Cortex of kidney (tissue), 1 donor: ENCODE data around the gene JHY.
"Not testable (repeated sequence)": the region's sequence is repeated elsewhere in the genome, so short reads cannot be mapped to it uniquely, and the experiment has no call there.

Source experiments
- DNase-seq: peaks from one replicate; lab custom pipeline; 2025; lab: John Stamatoyannopoulos, UW

JHY gene

DNA sequence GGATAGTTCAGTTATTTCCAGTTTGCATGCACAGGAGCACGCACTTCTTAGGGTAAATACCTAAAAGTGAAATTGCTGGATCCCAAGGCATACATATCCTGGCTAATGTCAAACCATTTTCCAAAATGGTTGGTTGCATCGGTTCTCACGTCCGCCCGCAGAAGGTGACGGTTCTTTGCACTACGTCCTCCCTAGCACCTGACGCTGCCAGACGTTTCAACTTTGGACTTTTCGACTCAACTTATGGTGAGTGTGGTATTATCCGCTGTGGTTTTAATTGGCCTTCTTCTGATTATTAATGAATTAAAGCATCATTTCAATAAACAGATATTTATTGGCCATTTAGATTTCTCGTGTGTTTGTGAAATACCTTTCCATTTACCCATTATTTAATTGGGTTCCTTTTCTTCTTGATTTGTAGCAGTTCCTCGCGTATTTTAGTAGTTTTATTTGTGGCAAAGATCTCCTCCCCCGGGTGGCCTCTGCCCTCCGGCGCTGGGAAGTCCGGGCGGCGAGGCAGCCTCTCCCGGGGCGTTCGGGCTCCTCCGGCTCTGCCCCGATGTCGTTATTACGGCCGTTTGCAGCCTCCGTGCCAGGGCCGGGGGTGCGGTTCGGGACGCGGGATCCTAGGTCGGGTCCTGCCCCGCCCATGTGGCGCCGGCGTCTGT, at the start of gene JHY:
TSS of gene JHY (plus strand) at position 571 of the 668 bp plus-strand sequence. CDS start 3,091 bp downstream, outside the sequence.
- DNase-seq = no peak

DNA sequence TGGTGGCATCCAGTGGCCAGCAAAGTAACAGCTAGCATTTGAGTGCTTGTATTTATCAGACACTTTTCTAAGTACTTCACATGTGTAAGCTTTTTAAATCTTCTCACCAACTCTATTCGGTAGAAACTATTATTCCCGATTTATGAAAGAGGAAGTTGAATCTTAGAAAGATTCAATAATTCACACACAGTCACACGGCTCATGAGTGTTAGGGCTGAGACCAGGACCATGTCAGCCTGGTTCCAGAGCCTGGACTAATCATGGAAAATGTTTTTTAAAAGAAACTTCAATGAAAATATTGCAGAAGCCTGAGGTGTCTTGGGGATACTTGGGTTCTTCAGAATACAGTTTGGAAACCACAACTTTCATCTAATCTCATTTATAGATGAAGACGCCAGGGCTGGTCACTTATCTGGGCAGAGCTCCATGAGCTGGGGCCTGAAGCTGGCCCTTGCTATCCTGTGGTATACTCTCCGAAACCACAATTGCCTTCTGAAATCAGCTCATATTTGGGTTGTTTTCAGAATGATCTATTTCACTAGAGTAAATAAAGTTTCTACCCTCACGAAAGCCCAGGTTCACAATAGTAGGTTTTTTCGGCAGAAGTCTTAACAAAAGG, 48.6 kb upstream of the JHY start:
- no peak for DNase-seq

DNA sequence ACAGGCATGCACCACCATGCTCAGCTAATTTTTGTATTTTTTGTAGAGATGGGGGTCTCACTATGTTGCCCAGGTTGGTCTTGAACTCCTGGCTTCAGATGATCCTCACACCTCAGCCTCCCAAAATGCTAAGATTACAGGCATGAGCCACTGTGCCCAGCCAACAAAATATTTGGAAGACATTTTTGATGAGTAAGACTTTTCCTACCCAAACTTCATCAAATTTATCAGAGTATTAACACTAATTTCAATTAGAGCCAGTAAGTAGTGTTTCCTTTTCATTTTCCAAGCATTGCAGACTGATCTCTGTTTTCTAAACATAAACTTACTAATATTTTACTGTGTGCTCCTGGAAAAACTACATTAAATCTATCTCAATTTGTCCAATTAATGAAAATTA, 45.6 kb upstream of the JHY start:
- DNase-seq = no peak

DNA sequence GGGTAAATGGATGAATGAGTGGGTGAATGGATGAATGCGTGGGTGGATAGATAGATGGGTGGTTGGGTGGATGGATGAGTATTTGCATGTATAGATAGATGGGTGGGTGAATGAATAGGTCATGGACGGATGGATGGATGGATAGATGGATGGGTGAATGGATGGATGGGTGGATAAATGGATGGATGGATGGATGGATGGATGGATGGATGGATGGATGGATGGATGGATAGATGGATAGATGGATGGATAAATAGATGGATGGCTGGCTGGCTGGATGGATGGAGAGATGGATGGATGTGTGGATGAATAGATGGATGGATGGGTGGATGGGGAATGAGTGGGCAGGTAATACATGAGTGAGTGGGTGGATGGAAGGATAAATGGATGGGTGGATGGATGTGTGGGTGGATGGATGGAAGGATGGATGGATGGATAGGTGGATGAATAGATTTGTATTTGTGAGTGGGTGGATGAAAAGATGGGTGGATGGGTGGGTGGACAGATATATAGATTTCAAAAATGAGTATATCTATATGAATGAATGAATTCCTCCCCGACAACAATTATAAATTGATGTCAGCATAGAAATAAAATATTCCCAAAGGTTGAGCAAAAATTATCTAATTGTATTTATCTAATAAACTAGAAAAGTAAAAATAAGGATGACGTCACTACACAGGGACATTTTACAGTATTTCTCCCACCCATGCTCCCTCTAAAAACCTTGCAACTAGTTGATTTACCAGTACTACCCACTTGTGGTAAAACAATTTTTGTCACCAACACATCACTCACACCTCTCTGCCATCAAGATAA, 44.8 kb upstream of the JHY start:
- no peak for DNase-seq

DNA sequence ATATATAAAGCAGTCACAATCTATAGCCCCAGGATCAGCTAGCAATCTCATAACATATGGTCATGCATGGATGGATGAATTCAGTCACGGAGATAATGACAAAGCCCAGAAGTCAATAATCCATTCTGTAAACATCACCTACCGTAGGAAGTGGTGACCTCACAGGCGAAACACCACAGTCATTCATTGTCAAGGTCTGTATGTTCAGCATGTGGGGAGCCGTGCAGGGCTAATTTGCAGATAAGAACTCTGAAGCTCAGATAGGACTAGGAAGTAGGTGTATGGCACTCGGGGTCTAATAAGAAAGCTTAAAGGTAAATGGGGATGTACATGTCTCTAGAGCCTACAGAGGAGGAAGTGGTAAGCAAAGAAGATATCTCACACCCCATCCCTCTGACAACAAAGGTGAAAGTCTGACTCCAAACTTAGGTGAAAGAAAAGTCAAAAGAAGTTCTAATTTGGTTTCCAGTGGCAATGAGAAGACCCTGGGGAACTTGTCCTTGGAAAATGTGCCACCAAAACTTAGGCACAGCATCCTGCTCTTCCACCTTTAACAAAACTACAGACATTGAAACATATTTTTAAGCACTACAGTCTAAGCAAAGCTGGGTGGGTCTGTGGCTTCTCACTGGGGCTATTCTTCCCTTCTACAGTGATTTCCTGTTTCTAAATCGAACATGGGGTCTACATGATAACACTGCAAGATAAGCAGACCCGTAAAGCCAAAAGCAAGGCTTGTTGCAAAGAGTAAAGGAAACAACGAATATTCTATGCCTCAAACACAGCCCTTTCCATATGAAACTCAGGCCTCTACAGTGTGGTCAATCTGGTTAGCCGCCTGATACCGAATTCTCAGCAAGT, 39.0 kb upstream of the JHY start:
- DNase-seq = no peak

DNA sequence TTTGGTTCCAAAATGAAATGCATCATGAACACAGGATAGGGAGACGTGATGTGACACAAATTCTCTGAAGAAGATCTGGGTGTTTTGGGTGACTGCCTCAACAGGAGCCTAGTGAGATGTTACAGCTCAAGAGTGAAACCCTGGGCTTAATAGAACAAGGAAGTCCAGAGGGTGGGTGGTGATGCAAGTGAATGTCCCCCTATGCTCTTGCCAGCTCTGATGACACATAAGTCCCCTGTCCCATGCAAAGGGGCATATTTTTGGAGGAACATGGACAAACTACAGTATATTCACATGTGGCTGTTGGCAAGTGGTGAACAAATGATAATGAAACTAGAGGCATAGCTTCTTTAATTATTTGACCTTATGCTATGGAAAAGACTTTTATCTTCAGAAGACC, 35.1 kb upstream of the JHY start:
- no peak for DNase-seq

DNA sequence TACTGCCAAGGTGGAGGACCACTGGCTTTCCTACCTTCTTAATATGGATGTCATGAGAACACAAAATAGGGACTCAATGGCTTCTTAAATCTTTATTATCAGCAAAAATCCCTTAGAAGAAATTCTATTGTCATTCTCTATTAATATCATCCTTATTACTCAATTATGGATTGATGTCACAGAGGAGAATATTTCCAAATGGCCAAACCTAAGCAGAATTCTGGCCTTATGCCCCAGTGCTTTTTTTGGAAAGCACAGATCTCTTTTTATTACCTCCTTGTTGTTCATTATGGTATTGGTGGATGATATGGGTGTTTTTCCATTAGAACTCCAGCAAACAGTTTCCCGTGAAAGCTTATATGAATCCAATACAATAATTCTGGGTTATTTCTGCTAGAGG, 34.4 kb upstream of the JHY start:
- DNase-seq = no peak

DNA sequence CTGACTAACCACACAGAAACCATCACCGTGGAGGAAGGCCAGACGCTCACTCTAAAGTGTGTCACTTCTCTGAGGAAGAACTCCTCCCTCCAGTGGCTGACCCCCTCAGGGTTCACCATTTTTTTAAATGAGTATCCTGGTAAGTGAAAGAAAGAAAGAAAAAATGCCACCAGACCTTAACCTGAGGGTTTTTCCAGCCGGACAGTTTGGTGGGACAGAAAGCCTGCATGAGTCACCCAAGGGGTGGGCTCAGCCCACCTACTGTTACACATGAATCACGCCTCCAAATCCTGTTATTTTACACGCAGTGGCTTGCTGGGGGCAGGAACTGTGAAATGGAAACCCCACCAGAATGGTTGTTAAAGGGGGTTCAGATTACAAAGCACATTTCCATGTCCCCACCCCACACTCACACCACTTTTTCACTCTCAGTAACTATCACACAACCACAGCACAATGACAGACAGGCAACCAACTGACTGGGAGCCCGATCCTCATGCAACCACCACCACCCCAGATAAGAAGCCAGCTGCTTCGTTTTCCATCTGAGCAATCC, 32.4 kb upstream of the JHY start:
- DNase-seq = no peak

DNA sequence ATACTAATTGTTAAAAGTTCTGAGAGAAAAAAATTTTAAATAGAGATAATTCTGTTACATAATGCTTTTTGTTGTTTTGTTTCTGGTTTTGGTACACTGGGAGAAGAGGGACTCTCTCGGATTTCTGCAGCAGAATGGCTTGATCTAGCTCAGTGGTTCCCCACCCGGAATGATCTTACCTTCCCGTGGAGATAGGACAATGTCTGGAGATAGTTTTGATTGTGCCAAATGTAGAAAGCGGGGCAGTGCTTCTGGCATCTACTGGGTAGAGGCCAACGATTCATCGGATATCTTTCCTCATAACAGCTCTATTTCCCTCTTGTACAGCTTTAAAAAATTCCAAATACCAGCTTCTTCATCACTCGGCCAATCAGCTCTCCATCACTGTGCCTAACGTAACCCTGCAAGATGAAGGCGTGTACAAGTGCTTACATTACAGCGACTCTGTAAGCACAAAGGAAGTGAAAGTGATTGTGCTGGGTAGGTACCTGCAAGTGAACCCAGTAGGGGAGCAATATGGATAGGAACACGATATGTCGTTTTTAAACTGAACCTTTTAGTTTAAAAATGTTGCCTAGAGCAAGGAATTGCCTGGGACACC, 31.1 kb upstream of the JHY start:
- DNase-seq = no peak

DNA sequence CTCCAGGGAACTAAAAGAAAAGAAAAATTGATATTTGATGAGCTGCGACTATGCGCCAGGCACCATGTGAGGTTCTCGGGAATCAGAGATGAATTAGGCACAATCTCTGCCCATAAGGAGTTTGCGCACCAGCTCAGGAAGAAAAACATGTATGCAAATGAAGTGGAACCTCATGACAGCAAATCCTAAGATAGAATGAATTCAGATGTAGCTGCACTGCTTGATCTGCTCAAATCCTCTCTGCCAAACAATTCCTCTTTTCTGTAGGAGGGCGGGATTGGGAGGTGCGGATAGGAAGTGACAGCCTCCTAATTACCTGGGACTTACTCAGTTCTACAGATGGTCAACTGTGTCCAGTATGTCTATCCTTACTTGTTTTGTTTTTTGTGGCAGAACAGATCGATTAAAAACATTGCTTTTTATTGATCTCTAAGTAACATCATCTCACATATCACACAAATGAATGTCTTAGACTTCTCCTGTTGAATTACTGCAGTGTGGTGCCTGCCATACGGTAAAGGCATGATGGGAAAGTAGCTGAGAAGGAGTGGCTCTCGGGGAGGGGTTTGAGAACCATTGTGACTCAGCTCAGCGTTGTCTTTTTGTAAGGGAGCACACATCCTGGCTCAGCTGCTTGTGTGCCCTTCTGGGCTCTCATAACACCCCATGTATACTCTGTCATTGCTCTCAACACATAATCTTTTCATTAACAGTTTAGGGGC, 30.3 kb upstream of the JHY start:
- no peak for DNase-seq

DNA sequence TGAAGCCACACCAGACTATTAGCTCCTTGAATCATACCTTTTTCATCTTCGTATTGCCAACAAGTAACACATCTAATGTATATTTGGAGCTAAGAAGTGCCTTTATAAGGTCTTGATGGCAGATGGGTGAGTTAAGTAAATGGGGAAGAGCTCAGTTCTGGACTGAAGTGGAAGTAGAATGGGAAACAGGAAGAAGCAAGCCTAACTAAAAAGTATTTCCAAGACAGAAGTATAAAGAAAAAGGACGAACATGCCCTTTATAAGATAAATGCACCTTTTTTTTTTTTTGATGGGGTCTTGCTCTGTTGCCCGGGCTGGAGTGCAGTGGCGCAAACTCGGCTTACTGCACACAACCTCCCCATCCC, 29.8 kb upstream of the JHY start:
- no peak for DNase-seq

DNA sequence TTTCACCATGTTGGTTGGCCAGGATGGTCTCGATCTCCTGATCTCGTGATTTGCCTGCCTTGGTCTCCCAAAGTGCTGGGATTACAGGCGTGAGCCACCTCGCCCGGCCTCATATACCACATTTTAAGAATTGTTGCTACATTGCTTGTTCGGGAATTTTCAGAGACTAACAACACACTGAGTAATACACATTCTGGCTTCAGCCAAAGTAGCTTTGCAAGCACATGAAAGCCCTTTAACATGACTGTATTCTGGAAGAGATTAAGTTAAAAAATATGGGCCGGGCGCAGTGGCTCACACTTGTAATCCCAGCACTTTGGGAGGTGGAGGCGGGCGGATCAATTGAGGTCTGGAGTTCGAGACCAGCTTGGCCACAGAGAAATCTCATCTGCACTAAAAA, 29.3 kb upstream of the JHY start:
- no peak for DNase-seq

DNA sequence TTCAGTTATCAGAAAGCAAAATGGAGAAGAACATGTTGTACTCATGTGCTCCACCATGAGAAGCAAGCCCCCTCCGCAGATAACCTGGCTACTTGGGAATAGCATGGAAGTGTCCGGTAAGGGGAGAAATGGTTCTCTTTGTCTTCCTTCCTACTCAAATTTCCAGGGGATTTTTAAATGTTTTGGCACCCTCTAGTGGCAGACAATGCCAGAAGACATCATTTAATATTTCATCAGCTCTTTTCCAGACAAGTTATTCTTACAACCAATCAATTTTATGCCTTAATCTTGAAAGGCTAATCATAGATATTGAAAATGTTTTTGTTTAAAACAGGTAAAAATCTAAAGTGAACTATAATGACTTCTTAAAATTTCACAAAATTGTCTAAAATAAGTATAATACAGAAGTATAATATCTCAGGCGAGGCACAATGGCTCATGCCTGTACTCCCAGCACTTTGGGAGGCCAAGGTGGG, 28.6 kb upstream of the JHY start:
- no peak for DNase-seq

DNA sequence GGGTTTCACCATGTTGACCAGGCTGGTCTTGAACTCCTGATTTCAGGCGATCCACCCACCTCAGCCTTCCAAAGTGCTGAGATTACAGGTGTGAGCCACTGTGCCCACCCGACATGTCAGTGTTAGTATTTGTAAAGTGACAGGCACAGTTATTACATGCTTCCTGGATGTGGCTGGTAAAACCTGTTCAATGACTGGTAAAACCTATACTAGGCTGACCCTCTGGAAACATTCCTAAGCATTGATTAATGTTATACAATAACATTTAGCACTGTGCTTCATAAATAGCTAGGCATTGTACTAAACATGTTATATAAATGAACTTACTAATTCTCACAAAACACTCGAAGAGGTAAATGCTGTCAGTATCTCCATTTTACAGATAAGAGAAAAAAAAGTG, 20.9 kb upstream of the JHY start:
- DNase-seq = no peak

DNA sequence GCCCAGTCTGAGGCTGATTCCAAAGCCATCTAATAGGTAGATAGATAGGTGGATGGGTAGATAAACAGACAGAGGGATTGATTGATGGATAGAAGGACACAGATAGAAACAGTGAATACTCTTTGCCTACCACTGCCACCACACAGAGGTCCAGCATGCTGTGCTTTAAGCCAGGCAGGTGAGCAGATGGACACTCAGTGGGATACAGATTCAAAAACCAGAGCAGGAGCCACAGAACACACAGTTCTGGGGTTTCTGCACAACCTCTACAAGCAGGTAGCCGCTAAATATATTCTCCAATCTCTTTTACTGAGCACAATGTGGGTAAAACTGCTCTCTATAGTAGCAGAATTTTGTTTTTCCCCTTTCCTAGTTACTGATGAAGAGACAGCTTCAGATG, 20.5 kb upstream of the JHY start:
- DNase-seq = no peak

DNA sequence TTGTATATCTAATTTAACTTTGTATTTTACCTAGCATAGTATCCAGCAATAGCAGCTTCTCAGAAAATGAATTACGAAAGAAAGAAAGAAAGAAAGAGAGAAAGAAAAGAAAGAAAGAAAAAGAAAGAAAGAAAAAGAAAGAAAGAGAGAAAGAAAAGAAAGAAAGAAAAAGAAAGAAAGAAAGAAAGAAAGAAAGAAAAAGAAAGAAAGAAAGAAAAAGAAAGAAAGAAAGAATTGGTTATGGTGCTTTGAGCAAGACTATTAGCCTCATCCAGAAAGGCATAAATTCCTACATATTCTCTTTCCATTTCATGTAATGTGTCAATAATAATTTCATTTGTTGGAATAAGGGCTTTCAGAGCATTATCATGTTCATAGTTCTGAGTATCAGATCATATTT, 19.4 kb upstream of the JHY start:
- not testable (repeated sequence) for DNase-seq

DNA sequence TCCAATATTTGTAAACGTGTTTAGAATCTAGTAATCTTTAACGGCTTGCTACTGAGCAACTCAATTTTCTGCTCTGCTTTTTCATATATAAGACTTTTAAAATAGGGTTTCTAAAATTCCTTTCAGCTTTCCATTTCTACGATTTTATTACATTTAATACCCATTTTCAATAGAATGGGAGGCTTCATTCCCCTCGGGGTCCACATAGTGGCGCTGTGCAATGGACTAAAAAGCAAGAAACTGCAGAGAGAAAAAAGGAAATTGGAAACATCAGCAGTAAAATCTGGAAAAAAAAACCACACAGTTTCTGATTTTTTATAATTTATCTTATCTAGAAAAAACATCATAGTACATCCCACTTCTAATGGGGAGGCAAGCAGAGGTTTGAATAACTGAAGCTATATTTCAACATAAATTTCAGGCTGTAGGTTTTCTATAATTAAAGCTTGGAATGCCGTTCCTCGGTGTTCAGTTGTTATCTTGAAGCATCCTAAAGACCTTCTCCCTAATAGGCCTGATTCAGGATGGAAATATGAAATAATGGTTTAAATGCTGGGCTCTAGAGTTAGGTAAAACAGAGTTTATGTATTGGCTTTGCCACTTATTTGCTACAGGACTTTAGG, 18.7 kb upstream of the JHY start:
- no peak for DNase-seq

DNA sequence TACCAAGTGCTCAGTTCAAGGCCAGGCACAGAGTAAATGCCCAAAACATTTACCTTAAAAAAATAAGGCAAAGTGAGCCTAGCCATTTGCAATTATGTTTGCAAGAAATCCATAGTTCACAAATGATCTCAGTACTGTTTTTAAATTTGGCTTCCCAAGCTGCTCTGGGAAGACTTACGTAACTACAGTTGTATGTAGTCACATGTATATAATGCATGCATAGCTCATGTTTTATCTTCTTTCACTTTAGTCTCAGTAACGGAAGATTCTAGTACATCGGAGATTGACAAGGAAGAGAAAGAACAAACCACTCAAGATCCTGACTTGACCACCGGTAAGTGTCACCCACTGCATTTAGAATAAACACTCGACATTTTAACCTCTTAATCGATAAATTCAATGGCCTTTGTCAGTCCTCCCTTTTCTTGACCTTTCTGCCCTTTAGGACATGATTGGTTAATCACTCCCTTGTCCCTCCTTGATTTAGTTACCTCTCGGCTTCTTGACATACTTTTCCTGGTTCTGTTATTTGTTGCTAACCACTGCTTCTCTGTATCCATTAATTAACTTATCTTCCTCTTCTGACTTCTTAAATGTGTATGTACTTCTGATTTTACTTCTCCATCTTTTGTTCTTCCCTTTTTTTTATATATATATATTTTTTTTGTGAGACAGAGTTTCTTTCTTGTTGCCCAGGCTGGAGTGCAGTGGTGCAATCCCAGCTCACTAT, 18.0 kb upstream of the JHY start:
- DNase-seq = no peak

DNA sequence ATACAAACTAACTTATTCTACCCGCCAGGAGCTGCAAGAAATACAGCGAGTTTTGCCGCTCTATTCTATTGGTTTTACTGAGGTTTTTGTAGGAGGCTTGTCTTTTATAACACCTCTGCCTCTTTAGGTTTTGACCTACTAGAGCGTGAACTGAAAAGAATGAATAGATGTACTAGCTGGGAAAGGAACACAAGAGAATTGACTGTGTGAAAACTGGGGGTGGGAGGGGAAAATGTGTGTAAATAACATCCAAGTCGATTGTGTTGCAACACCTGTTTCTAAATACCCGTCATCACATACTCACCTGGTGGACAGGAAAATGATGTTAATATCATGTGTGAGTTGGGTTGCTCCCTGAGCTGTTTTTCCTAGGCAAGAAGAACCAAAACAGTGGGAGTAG, 12.9 kb upstream of the JHY start:
- no peak for DNase-seq

DNA sequence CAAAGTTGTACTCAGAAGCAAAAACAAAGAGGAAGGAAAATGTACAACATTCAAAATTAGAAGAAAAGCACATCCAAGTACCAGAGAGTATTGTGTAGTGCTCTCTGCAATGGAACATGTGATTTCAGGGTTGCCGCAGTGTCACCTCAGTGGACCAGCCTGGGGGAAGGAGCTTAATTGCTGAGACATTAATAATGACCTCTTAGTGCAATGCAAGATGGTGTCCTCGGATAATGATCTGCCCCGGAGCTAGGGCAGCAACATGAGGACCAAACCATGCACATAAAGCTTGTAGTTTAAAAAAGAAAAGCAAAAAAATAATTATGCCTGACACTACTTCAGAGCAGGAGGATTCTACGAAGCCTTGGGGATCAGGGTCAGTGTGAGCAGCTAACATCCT, 11.3 kb upstream of the JHY start:
- DNase-seq = no peak
